T-helper 1 cell treated with Interleukin-12 subunit alpha and Interleukin-12 subunit beta and Interleukin-4 antibody, amounts not matched to agents 30 ng/mL and 1 ng/mL, for 36 hours (primary cell): Measurements from ENCODE around the gene TMEM43. TPM values are rescaled to one million over a fixed set of nuclear protein-coding genes. Genes with fewer than 3 reads are reported as not detected.

Experiments used
- intact Hi-C: fragments of 100-400 bp; cut with micrococcal nuclease; formaldehyde crosslinking; loops from one replicate; pipeline ENCODE4 v1.15.1; 2024
- total RNA-seq: library from RNA; stranded (reverse); gene quantifications from 2 replicates; pipeline ENCODE4 v1.2.3, GENCODE V29; 2022

The TMEM43 gene
- total RNA-seq, 1 donor from 2014 or later: 48.2 TPM

GRCh38 chr3:14121859-14122258 is 3.0 kb upstream of the TMEM43 start:
- intact Hi-C loops: loop anchor here (10.0 kb wide), 3 partner anchors 1107 to 1637 kb away; partner anchors contain the start of genes MKRN2 and TSEN2

GRCh38 chr3:14122301-14122700 is 2.6 kb upstream of the TMEM43 start:
- intact Hi-C loops: loop anchor here (10.0 kb wide), 3 partner anchors 1108 to 1638 kb away; partner anchors contain the start of genes MKRN2 and TSEN2

- intact Hi-C loops: loop anchor here (1.0 to 10.0 kb wide), 14 partner anchors 21 to 1639 kb away; partner anchors contain the start of genes LSM3, MKRN2, MRPS25 and NUP210
These were observed 1.3 kb upstream of the TMEM43 start for GRCh38 chr3:14123308-14124222.

- intact Hi-C loops: loop anchor here (1.0 to 10.0 kb wide), 14 partner anchors 20 to 1639 kb away; partner anchors contain the start of genes LSM3, MKRN2, MRPS25 and NUP210
These were observed 633 bp upstream of the TMEM43 start for GRCh38 chr3:14124223-14124614.

GRCh38 chr3:14125193-14126016 is 553 bp downstream of the TMEM43 start:
- intact Hi-C loops: loop anchor here (1.0 to 10.0 kb wide), 6 partner anchors 645 to 1641 kb away; partner anchors contain the start of genes HDAC11, MKRN2, NUP210 and TSEN2

GRCh38 chr3:14126017-14126886 is 1.4 kb downstream of the TMEM43 start:
- intact Hi-C loops: loop anchor here (10.0 kb wide), 3 partner anchors 1111 to 1641 kb away; partner anchors contain the start of genes MKRN2 and TSEN2

GRCh38 chr3:14126887-14127505 is 2.1 kb downstream of the TMEM43 start:
- intact Hi-C loops: loop anchor here (10.0 kb wide), 3 partner anchors 1112 to 1642 kb away; partner anchors contain the start of genes MKRN2 and TSEN2

GRCh38 chr3:14127516-14128161 is 2.8 kb downstream of the TMEM43 start:
- intact Hi-C loops: loop anchor here (10.0 kb wide), 3 partner anchors 1113 to 1643 kb away; partner anchors contain the start of genes MKRN2 and TSEN2

GRCh38 chr3:14128724-14129123 is 3.9 kb downstream of the TMEM43 start:
- intact Hi-C loops: loop anchor here (10.0 kb wide), 3 partner anchors 1114 to 1644 kb away; partner anchors contain the start of genes MKRN2 and TSEN2

GRCh38 chr3:14129296-14129695 is 4.4 kb downstream of the TMEM43 start:
- intact Hi-C loops: loop anchor here (10.0 kb wide), 3 partner anchors 1114 to 1644 kb away; partner anchors contain the start of genes MKRN2 and TSEN2

GRCh38 chr3:14130230-14130629 is 5.4 kb downstream of the TMEM43 start:
- intact Hi-C loops: no loop called here

- intact Hi-C loops: no loop called here
These were observed 5.9 kb downstream of the TMEM43 start for GRCh38 chr3:14130707-14131106.

GRCh38 chr3:14131134-14131533 is 6.3 kb downstream of the TMEM43 start:
- intact Hi-C loops: no loop called here

GRCh38 chr3:14132120-14132519 is 7.3 kb downstream of the TMEM43 start:
- intact Hi-C loops: no loop called here

GRCh38 chr3:14132689-14133088 is 7.8 kb downstream of the TMEM43 start:
- intact Hi-C loops: no loop called here

- intact Hi-C loops: no loop called here
These were observed 8.4 kb downstream of the TMEM43 start for GRCh38 chr3:14133188-14133800.

- intact Hi-C loops: no loop called here
These were observed 9.0 kb downstream of the TMEM43 start for GRCh38 chr3:14133876-14134275.

GRCh38 chr3:14134291-14134690 is 9.4 kb downstream of the TMEM43 start:
- intact Hi-C loops: no loop called here

- intact Hi-C loops: no loop called here
These were observed 10.7 kb downstream of the TMEM43 start for GRCh38 chr3:14135581-14135980.
